ENCODE results near the gene RNF11.

The RNF11 gene

GRCh38 chr1:51297401-51298321 is 61.6 kb downstream of the RNF11 start:
- no peak for DNase-seq

GRCh38 chr1:51298322-51298705 is 62.2 kb downstream of the RNF11 start:
- DNase-seq: no peak

GRCh38 chr1:51299185-51299885 is 63.3 kb downstream of the RNF11 start:
- no peak for DNase-seq

GRCh38 chr1:51299981-51300670 is 64.1 kb downstream of the RNF11 start:
- no peak for DNase-seq

GRCh38 chr1:51301152-51301843 is 65.2 kb downstream of the RNF11 start:
- peak; percentile 24 for DNase-seq

GRCh38 chr1:51301844-51302162 is 65.7 kb downstream of the RNF11 start:
- no peak for DNase-seq

- no peak for DNase-seq
Measured at GRCh38 chr1:51302270-51302669, 66.2 kb downstream of the RNF11 start.

GRCh38 chr1:51302746-51303145 is 66.7 kb downstream of the RNF11 start:
- no peak for DNase-seq

GRCh38 chr1:51303315-51303714 is 67.2 kb downstream of the RNF11 start:
- DNase-seq: no peak

- DNase-seq: peak; percentile 45
Measured at GRCh38 chr1:51303751-51304251, 67.7 kb downstream of the RNF11 start.

GRCh38 chr1:51304360-51304759 is 68.3 kb downstream of the RNF11 start:
- DNase-seq: no peak

GRCh38 chr1:51305371-51305823 is 69.3 kb downstream of the RNF11 start:
- no peak for DNase-seq

GRCh38 chr1:51306950-51307349 is 70.9 kb downstream of the RNF11 start:
- no peak for DNase-seq

GRCh38 chr1:51308636-51309035 is 72.6 kb downstream of the RNF11 start:
- DNase-seq: no peak

- DNase-seq: no peak
Measured at GRCh38 chr1:51309291-51309690, 73.2 kb downstream of the RNF11 start.

GRCh38 chr1:51310871-51311613 is 75.0 kb downstream of the RNF11 start:
- no peak for DNase-seq

GRCh38 chr1:51311826-51312225 is 75.8 kb downstream of the RNF11 start:
- DNase-seq: no peak

- DNase-seq: no peak
Measured at GRCh38 chr1:51312718-51313117, 76.6 kb downstream of the RNF11 start.

GRCh38 chr1:51313268-51313852 is 77.3 kb downstream of the RNF11 start:
- DNase-seq: no peak

GRCh38 chr1:51313961-51314777 is 78.1 kb downstream of the RNF11 start:
- DNase-seq: peak; percentile 53

All from fibroblast of skin of back (primary cell).